ENCODE results near the gene CRTC1.

DNA sequence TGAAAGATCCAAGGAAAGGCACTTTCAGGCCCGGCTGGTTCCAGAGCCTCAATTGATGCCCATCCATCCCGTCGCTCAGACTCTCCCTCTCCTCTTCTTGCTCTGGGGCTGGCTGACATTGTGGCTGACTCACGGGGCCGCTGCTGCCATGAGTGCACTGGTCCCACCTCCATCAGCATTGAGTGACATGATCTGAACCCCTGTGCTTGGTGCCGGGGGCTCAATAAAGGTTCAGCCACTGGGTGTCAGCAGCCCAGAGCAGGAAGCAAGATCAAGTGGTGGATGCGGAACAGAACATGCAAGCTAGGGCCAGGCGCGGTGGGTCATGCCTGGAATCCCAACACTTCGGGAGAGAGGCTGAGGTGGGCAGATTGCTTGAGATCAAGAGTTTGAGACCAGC lies 68.1 kb downstream of the CRTC1 start:
- TF ChIP-seq, protein P1, sequence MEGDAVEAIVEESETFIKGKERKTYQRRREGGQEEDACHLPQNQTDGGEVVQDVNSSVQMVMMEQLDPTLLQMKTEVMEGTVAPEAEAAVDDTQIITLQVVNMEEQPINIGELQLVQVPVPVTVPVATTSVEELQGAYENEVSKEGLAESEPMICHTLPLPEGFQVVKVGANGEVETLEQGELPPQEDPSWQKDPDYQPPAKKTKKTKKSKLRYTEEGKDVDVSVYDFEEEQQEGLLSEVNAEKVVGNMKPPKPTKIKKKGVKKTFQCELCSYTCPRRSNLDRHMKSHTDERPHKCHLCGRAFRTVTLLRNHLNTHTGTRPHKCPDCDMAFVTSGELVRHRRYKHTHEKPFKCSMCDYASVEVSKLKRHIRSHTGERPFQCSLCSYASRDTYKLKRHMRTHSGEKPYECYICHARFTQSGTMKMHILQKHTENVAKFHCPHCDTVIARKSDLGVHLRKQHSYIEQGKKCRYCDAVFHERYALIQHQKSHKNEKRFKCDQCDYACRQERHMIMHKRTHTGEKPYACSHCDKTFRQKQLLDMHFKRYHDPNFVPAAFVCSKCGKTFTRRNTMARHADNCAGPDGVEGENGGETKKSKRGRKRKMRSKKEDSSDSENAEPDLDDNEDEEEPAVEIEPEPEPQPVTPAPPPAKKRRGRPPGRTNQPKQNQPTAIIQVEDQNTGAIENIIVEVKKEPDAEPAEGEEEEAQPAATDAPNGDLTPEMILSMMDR (conservative IDR thresholded peaks at IDR 0.05; ENCODE audit: low read depth, low read length): no peak
- TF ChIP-seq EZH2 (IDR thresholded peaks at IDR 0.05; ENCODE audit: borderline replicate concordance, low read depth, low read length, poor library complexity, severe bottlenecking): no peak
